H1 (cell line): Measurements from ENCODE around the gene SBF2. TPM values are rescaled to one million over a fixed set of nuclear protein-coding genes. Genes with fewer than 3 reads are reported as not detected.

ENCODE experiments used
- CTCF ChIA-PET: fragments of 300-600 bp; sonication (Branson Sonifier 250); formaldehyde crosslinking; loops from one replicate; lab custom pipeline; 2021; ENCODE audit not compliant: partially characterized antibody; lab: Charles Lee
- POLR2A ChIA-PET: fragments of 300-600 bp; sonication (Branson Sonifier 250); formaldehyde crosslinking; loops from one replicate; lab custom pipeline; 2021; ENCODE audit warnings: inconsistent platforms; ENCODE audit not compliant: partially characterized antibody; lab: Charles Lee
- DNase-seq, 2 experiments: peaks; one replicate each; pipeline versions ENCODE4 v3.0.0 to v3.0.0-alpha.2; 2010 to 2022; ENCODE audit warnings: low spot score in 2 of 2, low read depth in 1 of 2, mixed read lengths in 1 of 2
- FAIRE-seq: peaks from 2 replicates; lab custom pipeline; 2011; peaks lifted over from hg19 to GRCh38; lab: Jason Lieb, UNC
- H2AFZ ChIP-seq: 2 replicates; pipeline ENCODE4 v1.8.1; 2012; ENCODE audit warnings: low read length, inconsistent platforms
- H2AK5ac ChIP-seq: 2 replicates; pipeline ENCODE4 v1.6.1; 2013; ENCODE audit warnings: low read depth, low read length
- H2BK120ac ChIP-seq: replicated peaks from 2 replicates; pipeline ENCODE3; 2013; ENCODE audit warnings: low read depth, low read length, inconsistent platforms
- H2BK12ac ChIP-seq: 2 replicates; pipeline ENCODE4 v1.6.1; 2013; ENCODE audit warnings: low read depth, low read length
- H2BK15ac ChIP-seq: 2 replicates; pipeline ENCODE4 v1.6.1; 2013; ENCODE audit warnings: low read length
- H2BK20ac ChIP-seq: 2 replicates; pipeline ENCODE4 v1.6.1; 2013; ENCODE audit warnings: low read length
- H2BK5ac ChIP-seq: 2 replicates; pipeline ENCODE4 v1.6.1; 2013; ENCODE audit warnings: low read depth, low read length
- H3K14ac ChIP-seq: 2 replicates; pipeline ENCODE4 v1.6.1; 2013; ENCODE audit warnings: inconsistent platforms; ENCODE audit not compliant: insufficient read length
- H3K18ac ChIP-seq: 2 replicates; pipeline ENCODE4 v1.6.1; 2013; ENCODE audit warnings: low read length; ENCODE audit errors: extremely low read depth
- H3K23ac ChIP-seq: 2 replicates; pipeline ENCODE4 v1.6.1; 2013; ENCODE audit warnings: inconsistent platforms; ENCODE audit not compliant: insufficient read length
- H3K23me2 ChIP-seq: 2 replicates; pipeline ENCODE4 v1.6.1; 2013; ENCODE audit warnings: low read depth, low read length
- H3K27ac ChIP-seq: 2 replicates; pipeline ENCODE4 v1.6.1; 2011; ENCODE audit warnings: low read depth, low read length, inconsistent platforms
- H3K27me3 ChIP-seq, 4 experiments: replicated peaks in 1 of 4; 1 replicate in 1 of 4; 2 replicates in 3 of 4; pipeline versions ENCODE4 v1.6.1 to v1.8.1; 2011 to 2013; ENCODE audit warnings: low read length in 3 of 4, mild to moderate bottlenecking in 3 of 4, inconsistent platforms in 2 of 4, mixed read lengths in 2 of 4, moderate library complexity in 1 of 4; ENCODE audit not compliant: control insufficient read depth in 3 of 4, insufficient read depth in 3 of 4; ENCODE audit errors: extremely low read depth in 1 of 4
- H3K36me3 ChIP-seq, 4 experiments: 2 replicates each; pipeline versions ENCODE4 v1.6.1 to v1.8.1; 2011 to 2013; ENCODE audit warnings: mild to moderate bottlenecking in 4 of 4, low read length in 3 of 4, moderate library complexity in 2 of 4, control low read depth in 1 of 4, inconsistent platforms in 1 of 4; ENCODE audit not compliant: insufficient read depth in 4 of 4, control insufficient read depth in 2 of 4
- H3K4ac ChIP-seq: replicated peaks from 2 replicates; pipeline ENCODE3; 2013; ENCODE audit warnings: low read length, low read depth, mixed read lengths, inconsistent platforms; ENCODE audit not compliant: insufficient read length
- H3K4me1 ChIP-seq, 4 experiments: replicated peaks in 1 of 4; 1 replicate in 1 of 4; 2 replicates in 3 of 4; pipeline versions ENCODE4 v1.6.1 to v1.8.1; 2011 to 2013; ENCODE audit warnings: low read length in 3 of 4, inconsistent platforms in 2 of 4, mixed read lengths in 1 of 4; ENCODE audit not compliant: insufficient read depth in 4 of 4, control insufficient read depth in 3 of 4
- H3K4me2 ChIP-seq, 2 experiments: 2 replicates each; pipeline versions ENCODE4 v1.6.1 to v1.8.1; 2011 to 2013; ENCODE audit warnings: low read depth in 2 of 2, low read length in 2 of 2, control low read depth in 1 of 2, inconsistent platforms in 1 of 2, mild to moderate bottlenecking in 1 of 2; ENCODE audit not compliant: insufficient read depth in 1 of 2
- H3K4me3 ChIP-seq, 4 experiments: fragments of 200-600, 300-600 bp in 1 of 4; sonication (generic), shearing (Covaris generic), sonication (Bioruptor Twin) in 1 of 4; 2 replicates each; pipeline versions ENCODE4 v1.5.1 to v1.8.1; 2011 to 2016; ENCODE audit warnings: low read length in 4 of 4, low read depth in 3 of 4, control low read depth in 2 of 4, inconsistent platforms in 2 of 4, mild to moderate bottlenecking in 2 of 4, mixed read lengths in 1 of 4, moderate library complexity in 1 of 4; ENCODE audit not compliant: insufficient read depth in 2 of 4; ENCODE audit errors: extremely low read depth in 1 of 4
- H3K56ac ChIP-seq: replicated peaks from 2 replicates; pipeline ENCODE3; 2013; ENCODE audit warnings: low read depth, mild to moderate bottlenecking, mixed read lengths, low read length, inconsistent platforms; ENCODE audit not compliant: insufficient read length
- H3K79me1 ChIP-seq: 2 replicates; pipeline ENCODE4 v1.6.1; 2013; ENCODE audit warnings: low read depth, low read length, control low read depth
- H3K79me2 ChIP-seq, 2 experiments: 2 replicates each; pipeline versions ENCODE4 v1.6.1 to v1.8.1; 2012 to 2013; ENCODE audit warnings: low read length in 2 of 2, mild to moderate bottlenecking in 2 of 2, inconsistent platforms in 1 of 2; ENCODE audit not compliant: insufficient read depth in 2 of 2, control insufficient read depth in 1 of 2
- H3K9ac ChIP-seq, 4 experiments: replicated peaks in 1 of 4; 1 replicate in 1 of 4; 2 replicates in 3 of 4; pipeline versions ENCODE4 v1.6.1 to v1.8.1; 2011 to 2013; ENCODE audit warnings: low read depth in 3 of 4, low read length in 3 of 4, control low read depth in 2 of 4, mild to moderate bottlenecking in 2 of 4, moderate library complexity in 2 of 4, inconsistent platforms in 1 of 4; ENCODE audit errors: extremely low read depth in 1 of 4
- H3K9me3 ChIP-seq, 2 experiments: 2 replicates each; pipeline versions ENCODE4 v1.6.1 to v1.8.1; 2012 to 2013; ENCODE audit warnings: mild to moderate bottlenecking in 2 of 2, moderate library complexity in 2 of 2, control low read depth in 1 of 2, inconsistent platforms in 1 of 2, low read depth in 1 of 2, low read length in 1 of 2, mixed read lengths in 1 of 2; ENCODE audit not compliant: insufficient read depth in 2 of 2
- H4K20me1 ChIP-seq, 2 experiments: replicated peaks in 1 of 2; 2 replicates each; pipeline versions ENCODE3 to v1.8.1; 2011 to 2013; ENCODE audit warnings: inconsistent platforms in 2 of 2, low read length in 2 of 2, mild to moderate bottlenecking in 1 of 2; ENCODE audit not compliant: insufficient read depth in 2 of 2, control insufficient read depth in 1 of 2
- H4K5ac ChIP-seq: 2 replicates; pipeline ENCODE4 v1.6.1; 2013; ENCODE audit warnings: low read length, low read depth, mixed read lengths, inconsistent platforms; ENCODE audit not compliant: insufficient read length
- H4K8ac ChIP-seq: 2 replicates; pipeline ENCODE4 v1.8.0; 2013; ENCODE audit warnings: mild to moderate bottlenecking, moderate library complexity, low read length, inconsistent platforms; ENCODE audit not compliant: insufficient read depth; ENCODE audit errors: extremely low read depth
- H4K91ac ChIP-seq: replicated peaks from 2 replicates; pipeline ENCODE3; 2013; ENCODE audit warnings: low read length, mixed read lengths, inconsistent platforms; ENCODE audit not compliant: insufficient read length
- EP300 ChIP-seq, 2 experiments: IDR thresholded peaks; 1 replicate in 1 of 2; 2 replicates in 1 of 2; pipeline ENCODE4 v1.6.1; 2011 to 2012; ENCODE audit warnings: low read depth in 2 of 2, low read length in 2 of 2, mild to moderate bottlenecking in 2 of 2, borderline replicate concordance in 1 of 2, inconsistent platforms in 1 of 2, moderate library complexity in 1 of 2
- MAFK ChIP-seq: IDR thresholded peaks from 2 replicates; pipeline ENCODE4 v1.6.1; 2012; ENCODE audit warnings: low read depth, mild to moderate bottlenecking, improper control_type of control experiment, low read length
- RAD21 ChIP-seq, 2 experiments: IDR thresholded peaks in 1 of 2; conservative IDR thresholded peaks in 1 of 2; 2 replicates each; pipeline ENCODE4 v1.6.1; 2011; ENCODE audit warnings: low read depth in 2 of 2, low read length in 2 of 2, improper control_type of control experiment in 1 of 2, inconsistent platforms in 1 of 2, mild to moderate bottlenecking in 1 of 2, moderate library complexity in 1 of 2
- TBP ChIP-seq: IDR thresholded peaks from 2 replicates; pipeline ENCODE4 v1.6.1; 2011; ENCODE audit warnings: low read depth, low read length, improper control_type of control experiment
- WGBS, 2 experiments: shearing (Covaris generic) in 1 of 2; methylation state at CpG; one replicate each; pipeline versions ENCODE4 v1.1.6 to v1.1.7; 2013 to 2015; ENCODE audit warnings: low lambda C conversion rate in 2 of 2, mixed read lengths in 2 of 2, inconsistent platforms in 1 of 2, low coverage in 1 of 2, missing lambda C conversion rate in 1 of 2; ENCODE audit not compliant: insufficient replicate concordance in 2 of 2, insufficient coverage in 1 of 2, insufficient read length in 1 of 2; ENCODE audit errors: extremely low coverage in 1 of 2, missing lambda C conversion rate in 1 of 2; 5-methylcytosine and 5-hydroxymethylcytosine counted together
- polyA plus RNA-seq, 7 experiments: library from polyadenylated mRNA; depleted of rRNA in 3 of 7; stranded (reverse) in 5 of 7; unstranded in 2 of 7; fragments of >200 nt in 5 of 7; fragments of 200-250 nt in 2 of 7; gene quantifications; 1 replicate in 5 of 7; 2 replicates in 1 of 7; 4 replicates in 1 of 7; pipeline versions ENCODE4 v1.2.1 to v1.2.3, GENCODE V29; 2011 to 2013; ENCODE audit warnings: missing spikeins in 2 of 7, mixed read lengths in 2 of 7
- total RNA-seq: library from RNA; stranded (reverse); fragmentation: NEBNext Ultra II Directional; extraction: Animal tissue kit (Norgen Biotek cat#: 25700); gene quantifications from 2 replicates; pipeline ENCODE4 v1.2.1, GENCODE V29; 2021

SBF2 gene
- total and polyA plus RNA-seq, 2 of the 8 experiments (the other 6 are each of a cell fraction or from before 2014, with no cell fraction given) = 36.7 to 50.5 TPM

- no peak overlapping the region for H3K4ac ChIP-seq
- no peak overlapping the region for H3K4me2 ChIP-seq
Observed at GRCh38 chr11:10041748-10042446, 252.1 kb downstream of the SBF2 start.

More at GRCh38 chr11:10041748-10042446, 252.1 kb downstream of the SBF2 start:
- Histone ChIP-seq H3K9ac (no peak overlapping the region), H4K8ac (no peak overlapping the region), H2BK120ac (no peak overlapping the region), H3K79me1 (no peaks in the 10 kb centered on the region), H2BK12ac (no peak overlapping the region), H2BK5ac (no peak overlapping the region), H2BK15ac (no peak overlapping the region), H3K27me3 (no peaks in the 10 kb centered on the region), H3K36me3 (no peaks in the 10 kb centered on the region), H3K23me2 (no peaks in the 10 kb centered on the region), H2BK20ac (no peak overlapping the region), H3K14ac (no peak overlapping the region), H3K4me3 (no peak overlapping the region), H2AK5ac (no peak overlapping the region), H2AFZ (no peak overlapping the region), H3K9me3 (no peaks in the 10 kb centered on the region), H3K23ac (no peak overlapping the region), H4K5ac (no peak overlapping the region), H3K56ac (no peak overlapping the region), H4K20me1 (no peaks in the 10 kb centered on the region), H4K91ac (no peak overlapping the region), H3K18ac (no peak overlapping the region), H3K27ac (no peak overlapping the region), H3K79me2 (0 out of 4 replicates have a peak, but pooled peaks cover 0 to 4% of the 10 kb centered on the region in 2 experiments), H3K4me1 (peaks cover 0 to 7% (median 3%) of the 10 kb centered on the region in 4 experiments; a peak in 4 of 7 replicates)
- TF ChIP-seq TBP = no peak
- no peak for TF ChIP-seq EP300 (IDR thresholded peaks at IDR 0.05; ENCODE audit: borderline replicate concordance in 1 of 2, low read depth in 2 of 2, low read length in 2 of 2)
- TF ChIP-seq RAD21 (IDR thresholded peaks at IDR 0.05 in 1 of 2, conservative IDR thresholded peaks at IDR 0.05 in 1 of 2; ENCODE audit: low read depth in 2 of 2, low read length in 2 of 2) = no peak
- no peak for TF ChIP-seq MAFK
- FAIRE-seq (no peak), DNase-seq (no peak)
- CTCF ChIA-PET = interaction anchor here (1.2 kb wide), 1 partner anchor 35 kb away, joined by 3 read pairs; no protein-coding TSS in a partner anchor
- 87% methylated on average over 2 of the region's 2 CpGs; no CpG with 5 or more reads in 1 of the 2 experiments for WGBS, 2 experiments
- POLR2A ChIA-PET = no interaction called here
